SK-N-SH treated with all-trans-retinoic acid at 6 μM for 48 hours (cell line): Measurements from ENCODE around the gene TMEM131L.

ENCODE experiments used
- ARNTL ChIP-seq: fragments of 450-650 bp; formaldehyde crosslinking; IDR thresholded peaks from 2 replicates; pipeline ENCODE4 v1.5.0; 2020; ENCODE audit warnings: low read depth, mild to moderate bottlenecking, moderate library complexity, borderline replicate concordance
- BACH2 ChIP-seq: fragments of 250-450 bp; sonication (Bioruptor Pico); IDR thresholded peaks from 2 replicates; pipeline ENCODE4 v1.9.0; 2021; ENCODE audit warnings: mild to moderate bottlenecking, borderline replicate concordance
- CREB5 ChIP-seq: fragments of 250-450 bp; sonication (Bioruptor Pico); IDR thresholded peaks from 2 replicates; pipeline ENCODE4 v1.5.1; 2020; ENCODE audit warnings: low read depth, mild to moderate bottlenecking, moderate library complexity
- CSRNP3 ChIP-seq: fragments of 250-450 bp; sonication (Bioruptor Pico); IDR thresholded peaks from 2 replicates; pipeline ENCODE4 v1.5.1; 2021; ENCODE audit warnings: mild to moderate bottlenecking, moderate library complexity
- ESRRG ChIP-seq: fragments of 250-450 bp; sonication (Bioruptor Pico); IDR thresholded peaks from 2 replicates; pipeline ENCODE4 v1.6.1; 2021; ENCODE audit warnings: mild to moderate bottlenecking
- GLIS3 ChIP-seq: fragments of 250-450 bp; sonication (Bioruptor Pico); IDR thresholded peaks from 2 replicates; pipeline ENCODE4 v1.5.0; 2020; ENCODE audit warnings: mild to moderate bottlenecking, moderate library complexity
- OSR1 ChIP-seq: fragments of 250-450 bp; sonication (Bioruptor Pico); IDR thresholded peaks from 2 replicates; pipeline ENCODE4 v1.8.0; 2022; ENCODE audit warnings: moderate library complexity, mild to moderate bottlenecking, inconsistent platforms
- PPARA ChIP-seq: fragments of 250-450 bp; sonication (Bioruptor Pico); IDR thresholded peaks from 2 replicates; pipeline ENCODE4 v1.5.0; 2020; ENCODE audit warnings: mild to moderate bottlenecking, borderline replicate concordance
- RARB ChIP-seq: fragments of 250-450 bp; sonication (Bioruptor Pico); IDR thresholded peaks from 2 replicates; pipeline ENCODE4 v1.8.0; 2021; ENCODE audit warnings: mild to moderate bottlenecking, moderate library complexity
- ZFP3 ChIP-seq: fragments of 250-450 bp; sonication (Bioruptor Pico); IDR thresholded peaks from 2 replicates; pipeline ENCODE4 v1.5.0; 2020; ENCODE audit warnings: mild to moderate bottlenecking, moderate library complexity
- ZNF565 ChIP-seq: fragments of 450-650 bp; formaldehyde crosslinking; conservative IDR thresholded peaks from 2 replicates; pipeline ENCODE4 v1.5.0; 2020; ENCODE audit warnings: low read depth, mild to moderate bottlenecking, moderate library complexity
- ZNF8 ChIP-seq: fragments of 450-650 bp; formaldehyde crosslinking; IDR thresholded peaks from 2 replicates; pipeline ENCODE4 v1.5.0; 2020; ENCODE audit warnings: mild to moderate bottlenecking, moderate library complexity

GRCh38 chr4:153499005-153499404 is 32.8 kb downstream of the TMEM131L start:
- no peak for TF ChIP-seq CREB5 (CRISPR knock-in tag)
- TF ChIP-seq ZFP3 (CRISPR knock-in tag): no peak
- TF ChIP-seq CSRNP3 (CRISPR knock-in tag): no peak
- no peak for TF ChIP-seq RARB (CRISPR knock-in tag)
- no peak for TF ChIP-seq BACH2
- TF ChIP-seq ZNF8: no peak
- no peak for TF ChIP-seq GLIS3
- no peak for TF ChIP-seq PPARA (CRISPR knock-in tag)
- no peak for TF ChIP-seq OSR1 (CRISPR knock-in tag)
- TF ChIP-seq ESRRG (CRISPR knock-in tag): no peak
- no peak for TF ChIP-seq ZNF565
- TF ChIP-seq ARNTL (CRISPR knock-in tag): no peak
